Measurements from ENCODE around the gene FCAMR.
A peak's percentile ranks its signal among the peaks of the same experiment; 100 is the strongest.

Gene FCAMR

GRCh38 chr1:207006083-207006482 is 35.8 kb upstream of the FCAMR start:
- Histone ChIP-seq H3K9me3 (ENCODE audit: insufficient read depth, low read length) (no peaks in the 10 kb centered on the region), H3K9ac (ENCODE audit: insufficient read length, low read depth) (no peak overlapping the region), H3K36me3 (ENCODE audit: insufficient read depth, insufficient read length, low read length) (no peaks in the 10 kb centered on the region), H3K27me3 (ENCODE audit: insufficient read depth, insufficient read length) (no peaks in the 10 kb centered on the region), H3K4me1 (ENCODE audit: insufficient read depth, insufficient read length) (peaks cover 2% of the 10 kb centered on the region), H3K4me3 (ENCODE audit: insufficient read length, low read depth) (no peak overlapping the region)
- no peak for DNase-seq (ENCODE audit: low read depth, low spot score)
- TF ChIP-seq ZNF274 (IDR thresholded peaks at IDR 0.05; ENCODE audit: low read depth, low read length) (no peak), SUZ12 (IDR thresholded peaks at IDR 0.05; ENCODE audit: extremely low read depth, insufficient read depth, insufficient read length) (no peak), YY1 (IDR thresholded peaks at IDR 0.05; ENCODE audit: insufficient read depth, insufficient read length) (no peak)

DNA sequence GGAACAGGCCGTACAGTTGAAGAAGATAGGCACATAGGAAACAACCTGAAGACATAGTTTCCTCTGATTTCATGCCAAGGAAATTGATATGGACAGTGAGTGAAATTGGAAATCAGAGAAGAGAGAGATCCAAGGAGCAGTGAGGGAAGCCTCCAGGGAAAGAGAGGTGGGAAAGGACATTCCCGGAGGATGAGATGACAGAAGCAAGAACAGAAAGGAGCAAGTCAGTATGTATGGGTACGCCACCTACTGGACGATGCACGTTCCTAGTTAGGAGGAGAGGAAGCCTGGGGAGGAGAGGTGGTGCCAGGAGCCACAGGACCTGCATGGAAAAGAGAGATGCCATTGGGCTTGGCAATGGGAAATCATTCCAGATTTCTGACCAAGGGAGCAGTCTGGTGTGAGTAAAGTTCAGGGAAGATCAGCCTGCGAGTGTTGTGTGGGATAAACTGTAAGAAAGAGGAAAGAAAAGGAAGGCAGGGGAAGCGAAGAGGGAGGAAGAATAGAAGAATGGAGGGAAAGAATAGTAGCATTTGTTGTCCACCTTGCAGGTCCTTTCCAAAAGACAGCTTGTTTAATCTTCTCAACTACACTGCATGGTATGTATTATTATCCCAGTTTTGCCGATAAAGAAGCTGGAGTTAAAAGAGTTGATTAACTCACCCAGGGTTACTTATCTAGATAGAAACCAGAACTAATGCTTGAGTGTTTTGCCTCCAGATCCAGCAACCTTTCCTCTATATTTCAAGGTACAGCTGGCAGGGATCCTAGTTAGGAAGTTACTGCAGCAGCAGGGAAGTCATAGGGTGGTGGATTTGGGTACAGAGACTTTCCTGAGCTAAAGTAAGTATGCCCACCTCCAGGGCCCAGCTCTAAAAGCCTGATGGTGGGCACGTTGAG is 34.9 kb upstream of the FCAMR start:
- no peak overlapping the region for H3K9ac ChIP-seq (ENCODE audit: insufficient read length, low read depth)
- no peak overlapping the region for H3K4me3 ChIP-seq (ENCODE audit: insufficient read length, low read depth)
- peaks cover 2% of the 10 kb centered on the region for H3K4me1 ChIP-seq (ENCODE audit: insufficient read depth, insufficient read length)

GRCh38 chr1:207003210-207003609 is 33.0 kb upstream of the FCAMR start:
- H3K4me1 ChIP-seq (ENCODE audit: insufficient read depth, insufficient read length), result peaks cover 2% of the 10 kb centered on the region
- TF ChIP-seq SUZ12 (IDR thresholded peaks at IDR 0.05; ENCODE audit: extremely low read depth, insufficient read depth, insufficient read length) (no peak), YY1 (IDR thresholded peaks at IDR 0.05; ENCODE audit: insufficient read depth, insufficient read length) (no peak), ZNF274 (IDR thresholded peaks at IDR 0.05; ENCODE audit: low read depth, low read length) (no peak)

More for the DNA sequence above, 34.9 kb upstream of the FCAMR start:
- no peak for TF ChIP-seq ZNF274 (IDR thresholded peaks at IDR 0.05; ENCODE audit: low read depth, low read length)
- TF ChIP-seq YY1 (IDR thresholded peaks at IDR 0.05; ENCODE audit: insufficient read depth, insufficient read length), result no peak
- no peaks in the 10 kb centered on the region for H3K9me3 ChIP-seq (ENCODE audit: insufficient read depth, low read length)
- no peaks in the 10 kb centered on the region for H3K36me3 ChIP-seq (ENCODE audit: insufficient read depth, insufficient read length, low read length)
- DNase-seq (ENCODE audit: low read depth, low spot score), result peak; percentile 82
- no peaks in the 10 kb centered on the region for H3K27me3 ChIP-seq (ENCODE audit: insufficient read depth, insufficient read length)

DNA sequence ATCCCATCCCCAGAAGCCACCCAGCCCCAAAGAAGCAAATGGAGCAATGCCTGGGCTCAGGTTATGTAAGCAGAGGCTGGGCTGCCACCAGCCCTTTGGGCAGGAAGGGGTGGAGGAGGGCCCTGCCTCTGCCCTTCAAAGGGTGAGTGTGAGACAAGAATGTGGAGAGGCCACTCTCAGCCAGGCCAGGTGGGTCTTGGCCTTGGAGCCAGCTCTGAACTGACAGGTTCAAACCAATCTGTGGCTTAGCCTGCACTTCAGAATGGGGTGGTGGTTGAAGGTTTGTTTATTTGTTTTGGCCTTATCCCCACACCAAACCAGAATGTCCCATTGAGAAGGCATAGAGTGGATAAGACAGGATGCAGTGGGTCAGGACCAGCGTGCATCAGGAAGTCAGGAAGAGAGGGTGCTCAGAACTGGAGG is 32.5 kb upstream of the FCAMR start:
- no peaks in the 10 kb centered on the region for H3K27me3 ChIP-seq (ENCODE audit: insufficient read depth, insufficient read length)
- no peaks in the 10 kb centered on the region for H3K36me3 ChIP-seq (ENCODE audit: insufficient read depth, insufficient read length, low read length)
- no peaks in the 10 kb centered on the region for H3K9me3 ChIP-seq (ENCODE audit: insufficient read depth, low read length)
- TF ChIP-seq ZNF274 (IDR thresholded peaks at IDR 0.05; ENCODE audit: low read depth, low read length) (no peak), YY1 (IDR thresholded peaks at IDR 0.05; ENCODE audit: insufficient read depth, insufficient read length) (no peak), SUZ12 (IDR thresholded peaks at IDR 0.05; ENCODE audit: extremely low read depth, insufficient read depth, insufficient read length) (no peak)
- H3K9ac ChIP-seq (ENCODE audit: insufficient read length, low read depth), result no peak overlapping the region
- DNase-seq (ENCODE audit: low read depth, low spot score), result no peak
- H3K4me3 ChIP-seq (ENCODE audit: insufficient read length, low read depth), result no peak overlapping the region
- peaks cover 2% of the 10 kb centered on the region for H3K4me1 ChIP-seq (ENCODE audit: insufficient read depth, insufficient read length)

More at GRCh38 chr1:207003210-207003609, 33.0 kb upstream of the FCAMR start:
- Histone ChIP-seq H3K9me3 (ENCODE audit: insufficient read depth, low read length) (no peaks in the 10 kb centered on the region), H3K27me3 (ENCODE audit: insufficient read depth, insufficient read length) (no peaks in the 10 kb centered on the region), H3K9ac (ENCODE audit: insufficient read length, low read depth) (no peak overlapping the region), H3K4me3 (ENCODE audit: insufficient read length, low read depth) (no peak overlapping the region), H3K36me3 (ENCODE audit: insufficient read depth, insufficient read length, low read length) (no peaks in the 10 kb centered on the region)
- no peak for DNase-seq (ENCODE audit: low read depth, low spot score)

- H3K4me3 ChIP-seq (ENCODE audit: insufficient read length, low read depth), result no peak overlapping the region
- no peak for TF ChIP-seq ZNF274 (IDR thresholded peaks at IDR 0.05; ENCODE audit: low read depth, low read length)
- TF ChIP-seq SUZ12 (IDR thresholded peaks at IDR 0.05; ENCODE audit: extremely low read depth, insufficient read depth, insufficient read length), result no peak
- no peak for TF ChIP-seq YY1 (IDR thresholded peaks at IDR 0.05; ENCODE audit: insufficient read depth, insufficient read length)
These were observed 31.4 kb upstream of the FCAMR start for GRCh38 chr1:207001492-207002245.

DNA sequence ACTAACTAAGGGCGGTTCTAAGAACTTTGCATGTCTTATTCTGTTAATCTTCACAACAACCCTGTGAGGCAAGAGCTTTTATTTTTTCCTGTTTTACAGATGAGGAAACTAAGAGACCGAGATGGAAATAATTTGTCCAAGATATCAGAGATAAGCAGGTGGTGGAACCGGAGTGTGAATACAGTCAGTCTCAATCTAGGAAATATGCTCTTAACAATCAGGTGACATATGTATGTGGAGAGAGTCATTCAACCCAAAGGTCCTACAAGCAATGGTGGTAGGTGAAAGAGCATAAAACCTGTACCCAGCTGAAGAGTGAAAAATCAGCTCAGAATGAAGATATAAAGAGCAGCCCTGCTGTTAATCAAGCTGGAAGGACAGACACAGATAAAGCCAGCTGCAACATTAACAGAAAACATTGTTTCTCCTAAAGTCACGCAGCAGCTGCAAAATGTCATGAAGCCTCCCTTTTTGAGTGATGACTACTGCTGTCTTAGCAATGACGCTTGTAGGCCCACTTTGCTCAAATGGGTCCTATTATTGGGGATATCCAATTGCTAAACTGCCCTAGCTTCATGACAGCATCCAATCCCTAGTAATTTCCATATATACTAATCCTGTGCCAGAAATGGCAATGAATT is 30.5 kb upstream of the FCAMR start:
- Histone ChIP-seq H3K9ac (ENCODE audit: insufficient read length, low read depth) (no peak overlapping the region), H3K36me3 (ENCODE audit: insufficient read depth, insufficient read length, low read length) (no peaks in the 10 kb centered on the region), H3K9me3 (ENCODE audit: insufficient read depth, low read length) (no peaks in the 10 kb centered on the region), H3K4me3 (ENCODE audit: insufficient read length, low read depth) (no peak overlapping the region), H3K27me3 (ENCODE audit: insufficient read depth, insufficient read length) (no peaks in the 10 kb centered on the region), H3K4me1 (ENCODE audit: insufficient read depth, insufficient read length) (peaks cover 2% of the 10 kb centered on the region)
- no peak for DNase-seq (ENCODE audit: low read depth, low spot score)
- TF ChIP-seq ZNF274 (IDR thresholded peaks at IDR 0.05; ENCODE audit: low read depth, low read length) (no peak), YY1 (IDR thresholded peaks at IDR 0.05; ENCODE audit: insufficient read depth, insufficient read length) (no peak), SUZ12 (IDR thresholded peaks at IDR 0.05; ENCODE audit: extremely low read depth, insufficient read depth, insufficient read length) (no peak)

More at GRCh38 chr1:207001492-207002245, 31.4 kb upstream of the FCAMR start:
- H3K27me3 ChIP-seq (ENCODE audit: insufficient read depth, insufficient read length), result no peaks in the 10 kb centered on the region
- H3K9me3 ChIP-seq (ENCODE audit: insufficient read depth, low read length), result no peaks in the 10 kb centered on the region
- no peak overlapping the region for H3K9ac ChIP-seq (ENCODE audit: insufficient read length, low read depth)
- H3K36me3 ChIP-seq (ENCODE audit: insufficient read depth, insufficient read length, low read length), result no peaks in the 10 kb centered on the region
- H3K4me1 ChIP-seq (ENCODE audit: insufficient read depth, insufficient read length), result peaks cover 2% of the 10 kb centered on the region
- no peak for DNase-seq (ENCODE audit: low read depth, low spot score)

Data from NT2/D1 (cell line).